ENCODE measurements around the gene IL20RA.

Gene IL20RA

DNA sequence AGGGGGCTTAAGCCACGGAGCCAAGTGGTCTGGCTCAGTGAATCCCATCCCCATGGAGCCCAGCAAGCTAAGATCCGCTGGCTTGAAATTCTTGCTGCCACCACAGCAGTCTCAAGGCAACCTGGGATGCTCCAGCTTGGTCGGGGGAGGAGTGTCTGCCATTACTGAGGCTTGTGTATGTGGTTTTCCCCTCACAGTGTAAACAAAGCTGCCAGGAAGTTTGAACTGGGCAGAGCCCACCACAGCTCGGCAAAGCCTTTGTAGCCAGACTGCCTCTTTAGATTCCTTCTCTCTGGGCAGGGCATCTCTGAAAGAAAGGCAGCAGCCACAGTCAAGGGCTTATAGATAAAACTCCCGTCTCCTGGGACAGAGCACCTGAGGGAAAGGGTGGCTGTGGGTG, 25.5 kb upstream of the IL20RA start:
- no peak for DNase-seq (ENCODE audit: low read depth)
- H3K4me3 ChIP-seq (ENCODE audit: low read depth, low read length) = no peak overlapping the region
- TF ChIP-seq, protein P1, sequence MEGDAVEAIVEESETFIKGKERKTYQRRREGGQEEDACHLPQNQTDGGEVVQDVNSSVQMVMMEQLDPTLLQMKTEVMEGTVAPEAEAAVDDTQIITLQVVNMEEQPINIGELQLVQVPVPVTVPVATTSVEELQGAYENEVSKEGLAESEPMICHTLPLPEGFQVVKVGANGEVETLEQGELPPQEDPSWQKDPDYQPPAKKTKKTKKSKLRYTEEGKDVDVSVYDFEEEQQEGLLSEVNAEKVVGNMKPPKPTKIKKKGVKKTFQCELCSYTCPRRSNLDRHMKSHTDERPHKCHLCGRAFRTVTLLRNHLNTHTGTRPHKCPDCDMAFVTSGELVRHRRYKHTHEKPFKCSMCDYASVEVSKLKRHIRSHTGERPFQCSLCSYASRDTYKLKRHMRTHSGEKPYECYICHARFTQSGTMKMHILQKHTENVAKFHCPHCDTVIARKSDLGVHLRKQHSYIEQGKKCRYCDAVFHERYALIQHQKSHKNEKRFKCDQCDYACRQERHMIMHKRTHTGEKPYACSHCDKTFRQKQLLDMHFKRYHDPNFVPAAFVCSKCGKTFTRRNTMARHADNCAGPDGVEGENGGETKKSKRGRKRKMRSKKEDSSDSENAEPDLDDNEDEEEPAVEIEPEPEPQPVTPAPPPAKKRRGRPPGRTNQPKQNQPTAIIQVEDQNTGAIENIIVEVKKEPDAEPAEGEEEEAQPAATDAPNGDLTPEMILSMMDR (IDR thresholded peaks at IDR 0.05; ENCODE audit: low read depth, low read length, missing control alignments) = no peak
- in situ Hi-C loops (cut with HindIII; ENCODE audit: low sequenced_read_pairs) = no loop called here

GRCh38 chr6:137067399-137067798, 22.6 kb upstream of the IL20RA start:
- in situ Hi-C loops (cut with HindIII; ENCODE audit: low sequenced_read_pairs) = no loop called here
- no peak for DNase-seq (ENCODE audit: low read depth)
- TF ChIP-seq, protein P1 (IDR thresholded peaks at IDR 0.05; ENCODE audit: low read depth, low read length, missing control alignments) = no peak

GRCh38 chr6:137058037-137058436, 13.3 kb upstream of the IL20RA start:
- DNase-seq (ENCODE audit: low read depth) = no peak
- TF ChIP-seq, protein P1 (IDR thresholded peaks at IDR 0.05; ENCODE audit: low read depth, low read length, missing control alignments) = no peak
- H3K4me3 ChIP-seq (ENCODE audit: low read depth, low read length) = no peak overlapping the region
- in situ Hi-C loops (cut with HindIII; ENCODE audit: low sequenced_read_pairs) = no loop called here

More at GRCh38 chr6:137067399-137067798, 22.6 kb upstream of the IL20RA start:
- no peak overlapping the region for H3K4me3 ChIP-seq (ENCODE audit: low read depth, low read length)

DNA sequence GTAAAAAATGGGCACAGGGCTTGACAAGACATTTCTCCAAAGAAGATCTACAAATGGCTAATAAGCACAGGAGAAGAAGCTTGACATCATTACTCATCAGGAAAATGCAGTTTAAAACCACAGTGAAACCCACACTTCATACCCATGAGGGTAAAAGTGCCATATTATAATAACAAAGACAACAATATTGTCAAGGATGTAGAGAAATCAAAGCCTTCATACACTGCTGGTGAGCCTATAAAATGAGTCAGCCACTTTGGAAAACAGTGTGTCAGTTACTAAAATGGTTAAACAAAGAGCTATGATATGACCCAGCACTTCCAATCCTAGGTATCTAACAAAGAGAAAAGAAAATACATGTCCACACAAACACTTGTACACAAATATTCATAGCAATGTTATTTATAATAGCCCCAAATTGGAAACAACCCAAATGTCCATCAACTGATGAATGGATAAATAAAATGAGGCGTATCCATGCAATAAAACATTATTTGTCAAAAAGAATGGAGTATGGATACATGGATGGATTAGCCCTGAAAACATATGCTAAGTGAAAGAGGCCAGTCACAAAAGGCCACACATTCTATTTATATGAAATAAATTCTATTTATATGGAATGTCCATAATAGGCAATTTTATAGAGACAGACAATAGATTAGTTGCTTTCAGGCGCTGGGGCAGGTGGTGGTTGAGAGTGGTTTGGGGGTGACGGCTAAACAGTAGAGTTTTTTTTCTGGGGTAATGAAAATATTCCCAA, 11.5 kb upstream of the IL20RA start:
- TF ChIP-seq, protein P1 (IDR thresholded peaks at IDR 0.05; ENCODE audit: low read depth, low read length, missing control alignments) = no peak
- DNase-seq (ENCODE audit: low read depth) = no peak
- no peak overlapping the region for H3K4me3 ChIP-seq (ENCODE audit: low read depth, low read length)
- in situ Hi-C loops (cut with HindIII; ENCODE audit: low sequenced_read_pairs) = no loop called here

DNA sequence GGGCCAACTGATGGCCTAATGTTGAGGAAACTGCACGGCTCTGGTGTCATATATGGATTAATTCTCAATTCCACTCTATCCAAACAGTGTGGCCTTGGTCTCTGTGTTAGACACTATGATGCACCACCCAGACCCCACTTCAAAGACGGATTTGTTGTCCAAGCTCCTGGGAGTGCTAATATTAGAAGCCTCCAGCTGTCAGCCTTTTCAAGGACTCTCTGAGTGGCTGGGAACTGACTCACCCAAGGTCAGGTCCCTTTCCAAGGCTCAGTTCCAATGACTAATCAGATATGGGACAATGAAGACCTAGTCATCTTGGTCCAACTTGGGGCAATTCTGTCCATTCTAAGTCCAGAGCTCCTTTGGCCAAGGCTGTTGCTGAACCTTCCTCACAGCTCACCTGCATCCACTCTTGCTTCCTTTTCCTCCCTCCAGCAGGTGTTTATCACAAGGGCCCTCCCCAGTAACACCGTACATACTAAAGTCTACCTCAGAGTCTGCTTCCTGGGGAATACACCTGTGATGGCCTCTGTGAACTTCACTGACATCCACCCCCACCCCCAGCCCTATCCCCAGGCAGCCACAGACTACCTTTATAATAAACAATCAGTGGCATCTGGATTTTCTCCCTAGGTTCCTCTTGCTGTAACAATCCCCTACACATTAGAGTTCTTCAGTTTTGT, 7.2 kb upstream of the IL20RA start:
- TF ChIP-seq, protein P1 (IDR thresholded peaks at IDR 0.05; ENCODE audit: low read depth, low read length, missing control alignments) = no peak
- no peak overlapping the region for H3K4me3 ChIP-seq (ENCODE audit: low read depth, low read length)
- in situ Hi-C loops (cut with HindIII; ENCODE audit: low sequenced_read_pairs) = no loop called here
- DNase-seq (ENCODE audit: low read depth) = no peak

DNA sequence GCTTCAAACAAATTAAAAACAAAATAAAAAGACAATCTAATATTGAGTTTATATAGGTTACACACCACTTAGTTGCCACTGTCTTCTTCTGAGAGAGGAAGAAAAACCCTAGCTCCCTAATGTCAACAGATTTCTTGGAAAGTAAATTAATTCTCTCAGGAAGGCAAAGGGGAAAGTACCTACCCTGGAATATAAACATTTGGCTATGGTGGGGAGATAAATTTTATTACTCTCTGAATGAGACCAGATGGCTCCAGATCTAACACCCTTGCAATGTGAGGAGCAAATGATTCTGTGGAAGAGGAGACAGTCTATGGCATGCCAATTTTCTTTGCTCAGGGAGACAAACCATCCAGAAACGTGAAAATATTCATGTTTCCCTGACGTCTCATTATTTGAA, 4.3 kb upstream of the IL20RA start:
- DNase-seq (ENCODE audit: low read depth) = no peak
- no peak overlapping the region for H3K4me3 ChIP-seq (ENCODE audit: low read depth, low read length)
- in situ Hi-C loops (cut with HindIII; ENCODE audit: low sequenced_read_pairs) = no loop called here
- TF ChIP-seq, protein P1 (IDR thresholded peaks at IDR 0.05; ENCODE audit: low read depth, low read length, missing control alignments) = no peak

All from astrocyte of the cerebellum (primary cell).